ENCODE results near the gene CAPN2.

The CAPN2 gene

DNA sequence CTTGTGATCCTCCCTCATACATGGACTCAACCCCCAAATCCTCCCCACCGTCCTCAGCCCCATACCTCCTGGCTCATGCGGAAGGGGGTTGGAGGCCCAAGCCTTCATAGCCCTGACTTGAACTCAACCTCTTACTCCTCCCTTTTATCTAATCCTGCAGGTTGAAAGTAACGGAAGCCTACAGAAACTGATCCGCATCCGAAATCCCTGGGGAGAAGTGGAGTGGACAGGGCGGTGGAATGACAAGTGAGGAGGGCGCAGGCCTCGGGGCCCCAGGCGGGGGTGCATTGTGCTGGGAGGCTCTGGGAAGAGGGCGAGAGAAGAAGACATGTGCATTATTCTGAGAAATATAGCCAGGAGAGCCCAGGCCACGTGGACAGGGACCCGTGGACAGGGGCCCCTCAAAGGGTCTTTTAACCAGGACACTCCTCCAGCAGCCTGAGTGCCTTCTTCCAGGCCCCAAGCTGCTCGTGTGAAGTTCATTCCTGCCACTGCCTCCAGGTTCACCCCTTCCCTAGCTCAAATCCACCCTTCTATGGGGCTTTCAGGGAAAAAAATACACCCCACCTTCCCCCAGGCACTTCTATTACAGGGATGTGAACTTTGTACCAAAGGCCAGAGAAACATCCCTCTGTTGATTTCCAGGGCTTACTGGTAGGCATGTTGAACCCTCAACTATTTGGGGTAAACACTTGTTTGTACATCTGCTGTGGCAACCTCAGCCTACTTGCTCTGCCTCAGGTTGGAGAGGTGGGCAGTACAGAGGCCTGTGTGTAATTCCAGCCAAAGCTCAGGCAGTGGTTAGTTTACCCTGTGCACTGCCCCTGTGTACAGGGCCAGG is 38.6 kb downstream of the CAPN2 start:
- peaks cover 5% of the 10 kb centered on the region for H3K36me3 ChIP-seq (ENCODE audit: control insufficient read depth, insufficient read depth, low read length)

GRCh38 chr1:223751696-223752095 is 39.4 kb downstream of the CAPN2 start:
- no peak overlapping the region for H3K9ac ChIP-seq (ENCODE audit: low read length)
- H3K36me3 ChIP-seq (ENCODE audit: control insufficient read depth, insufficient read depth, low read length) = peaks cover 5% of the 10 kb centered on the region
- no peaks in the 10 kb centered on the region for H3K79me1 ChIP-seq (ENCODE audit: low read length)
- H3K18ac ChIP-seq (ENCODE audit: low read length) = no peak overlapping the region
- H4K5ac ChIP-seq (ENCODE audit: low read length) = no peak overlapping the region
- no peak for DNase-seq
- H3K4me1 ChIP-seq (ENCODE audit: control insufficient read depth, low read depth, low read length) = peaks cover 12% of the 10 kb centered on the region
- no CpG with 5 or more reads among the region's 4 CpGs for WGBS (ENCODE audit: extremely low coverage, insufficient coverage, low lambda C conversion rate)
- no peaks in the 10 kb centered on the region for H3K27me3 ChIP-seq (ENCODE audit: insufficient read depth, low read length, poor library complexity)
- H3K23ac ChIP-seq (ENCODE audit: low read length) = no peak overlapping the region
- no peak overlapping the region for H2AK5ac ChIP-seq (ENCODE audit: low read length)
- no peaks in the 10 kb centered on the region for H3K79me2 ChIP-seq (ENCODE audit: control insufficient read depth, insufficient read depth, low read length)
- H3K4ac ChIP-seq (ENCODE audit: low read depth, low read length) = no peak overlapping the region
- H2BK120ac ChIP-seq (ENCODE audit: low read depth, low read length) = no peak overlapping the region
- no peak overlapping the region for H2BK15ac ChIP-seq (replicated peaks; ENCODE audit: low read depth)
- H3K4me2 ChIP-seq (ENCODE audit: low read length) = no peak overlapping the region
- H3K27ac ChIP-seq (ENCODE audit: low read depth, low read length) = no peak overlapping the region
- H3K4me3 ChIP-seq (ENCODE audit: low read length) = no peak overlapping the region
- H2BK5ac ChIP-seq (ENCODE audit: low read length) = no peak overlapping the region
- no peak overlapping the region for H4K8ac ChIP-seq (ENCODE audit: low read depth, low read length)
- no peak overlapping the region for H3K56ac ChIP-seq (ENCODE audit: low read length)

More for the DNA sequence above, 38.6 kb downstream of the CAPN2 start:
- no peak overlapping the region for H3K4ac ChIP-seq (ENCODE audit: low read depth, low read length)
- H3K23ac ChIP-seq (ENCODE audit: low read length) = no peak overlapping the region
- H3K79me1 ChIP-seq (ENCODE audit: low read length) = no peaks in the 10 kb centered on the region
- H4K8ac ChIP-seq (ENCODE audit: low read depth, low read length) = no peak overlapping the region
- no peak overlapping the region for H2BK120ac ChIP-seq (ENCODE audit: low read depth, low read length)
- H2BK15ac ChIP-seq (replicated peaks; ENCODE audit: low read depth) = no peak overlapping the region
- DNase-seq = no peak
- H3K4me2 ChIP-seq (ENCODE audit: low read length) = no peak overlapping the region
- no peak overlapping the region for H3K18ac ChIP-seq (ENCODE audit: low read length)
- H3K4me1 ChIP-seq (ENCODE audit: control insufficient read depth, low read depth, low read length) = peaks cover 12% of the 10 kb centered on the region
- no peak overlapping the region for H3K27ac ChIP-seq (ENCODE audit: low read depth, low read length)
- H2AK5ac ChIP-seq (ENCODE audit: low read length) = no peak overlapping the region
- H3K4me3 ChIP-seq (ENCODE audit: low read length) = no peak overlapping the region
- no peak overlapping the region for H3K56ac ChIP-seq (ENCODE audit: low read length)
- H3K27me3 ChIP-seq (ENCODE audit: insufficient read depth, low read length, poor library complexity) = no peaks in the 10 kb centered on the region
- H3K79me2 ChIP-seq (ENCODE audit: control insufficient read depth, insufficient read depth, low read length) = no peaks in the 10 kb centered on the region
- WGBS (ENCODE audit: extremely low coverage, insufficient coverage, low lambda C conversion rate) = no CpG with 5 or more reads among the region's 13 CpGs
- no peak overlapping the region for H4K5ac ChIP-seq (ENCODE audit: low read length)
- H2BK5ac ChIP-seq (ENCODE audit: low read length) = no peak overlapping the region
- H3K9ac ChIP-seq (ENCODE audit: low read length) = no peak overlapping the region

- no peak overlapping the region for H4K5ac ChIP-seq (ENCODE audit: low read length)
- no peaks in the 10 kb centered on the region for H3K27me3 ChIP-seq (ENCODE audit: insufficient read depth, low read length, poor library complexity)
- H3K9ac ChIP-seq (ENCODE audit: low read length) = peak overlapping the region; percentile 26
- H2BK5ac ChIP-seq (ENCODE audit: low read length) = peak overlapping the region; percentile 69
- peak overlapping the region; percentile 13 for H3K18ac ChIP-seq (ENCODE audit: low read length)
- H2BK15ac ChIP-seq (replicated peaks; ENCODE audit: low read depth) = no peak overlapping the region
- peak overlapping the region; percentile 9 for H3K27ac ChIP-seq (ENCODE audit: low read depth, low read length)
- no CpG with 5 or more reads among the region's 15 CpGs for WGBS (ENCODE audit: extremely low coverage, insufficient coverage, low lambda C conversion rate)
- H2AK5ac ChIP-seq (ENCODE audit: low read length) = peak overlapping the region; percentile 76
- H3K79me2 ChIP-seq (ENCODE audit: control insufficient read depth, insufficient read depth, low read length) = no peaks in the 10 kb centered on the region
- H3K79me1 ChIP-seq (ENCODE audit: low read length) = no peaks in the 10 kb centered on the region
- peaks cover 2% of the 10 kb centered on the region for H3K36me3 ChIP-seq (ENCODE audit: control insufficient read depth, insufficient read depth, low read length)
- peak; percentile 96 for DNase-seq
- H3K4me3 ChIP-seq (ENCODE audit: low read length) = no peak overlapping the region
- H4K8ac ChIP-seq (ENCODE audit: low read depth, low read length) = no peak overlapping the region
- no peak overlapping the region for H3K4me2 ChIP-seq (ENCODE audit: low read length)
- H3K56ac ChIP-seq (ENCODE audit: low read length) = peak overlapping the region; percentile 83
- peaks cover 12% of the 10 kb centered on the region for H3K4me1 ChIP-seq (ENCODE audit: control insufficient read depth, low read depth, low read length)
- H2BK120ac ChIP-seq (ENCODE audit: low read depth, low read length) = no peak overlapping the region
- H3K23ac ChIP-seq (ENCODE audit: low read length) = no peak overlapping the region
- H3K4ac ChIP-seq (ENCODE audit: low read depth, low read length) = no peak overlapping the region
Measured at GRCh38 chr1:223752721-223753515, 40.6 kb downstream of the CAPN2 start.

- H2BK15ac ChIP-seq (replicated peaks; ENCODE audit: low read depth) = no peak overlapping the region
- H2BK120ac ChIP-seq (ENCODE audit: low read depth, low read length) = no peak overlapping the region
- no peaks in the 10 kb centered on the region for H3K27me3 ChIP-seq (ENCODE audit: insufficient read depth, low read length, poor library complexity)
- no peak overlapping the region for H3K27ac ChIP-seq (ENCODE audit: low read depth, low read length)
- H3K56ac ChIP-seq (ENCODE audit: low read length) = no peak overlapping the region
- H3K23ac ChIP-seq (ENCODE audit: low read length) = no peak overlapping the region
- H4K8ac ChIP-seq (ENCODE audit: low read depth, low read length) = no peak overlapping the region
- H3K4me2 ChIP-seq (ENCODE audit: low read length) = no peak overlapping the region
- H3K18ac ChIP-seq (ENCODE audit: low read length) = no peak overlapping the region
- H3K36me3 ChIP-seq (ENCODE audit: control insufficient read depth, insufficient read depth, low read length) = peaks cover 2% of the 10 kb centered on the region
- H3K4me3 ChIP-seq (ENCODE audit: low read length) = no peak overlapping the region
- no peak for DNase-seq
- peaks cover 10% of the 10 kb centered on the region for H3K4me1 ChIP-seq (ENCODE audit: control insufficient read depth, low read depth, low read length)
- H3K79me2 ChIP-seq (ENCODE audit: control insufficient read depth, insufficient read depth, low read length) = no peaks in the 10 kb centered on the region
- no CpG with 5 or more reads among the region's 17 CpGs for WGBS (ENCODE audit: extremely low coverage, insufficient coverage, low lambda C conversion rate)
- H2BK5ac ChIP-seq (ENCODE audit: low read length) = no peak overlapping the region
- H4K5ac ChIP-seq (ENCODE audit: low read length) = no peak overlapping the region
- H3K4ac ChIP-seq (ENCODE audit: low read depth, low read length) = no peak overlapping the region
- no peaks in the 10 kb centered on the region for H3K79me1 ChIP-seq (ENCODE audit: low read length)
- H2AK5ac ChIP-seq (ENCODE audit: low read length) = no peak overlapping the region
- no peak overlapping the region for H3K9ac ChIP-seq (ENCODE audit: low read length)
Measured at GRCh38 chr1:223754681-223755431, 42.5 kb downstream of the CAPN2 start.

DNA sequence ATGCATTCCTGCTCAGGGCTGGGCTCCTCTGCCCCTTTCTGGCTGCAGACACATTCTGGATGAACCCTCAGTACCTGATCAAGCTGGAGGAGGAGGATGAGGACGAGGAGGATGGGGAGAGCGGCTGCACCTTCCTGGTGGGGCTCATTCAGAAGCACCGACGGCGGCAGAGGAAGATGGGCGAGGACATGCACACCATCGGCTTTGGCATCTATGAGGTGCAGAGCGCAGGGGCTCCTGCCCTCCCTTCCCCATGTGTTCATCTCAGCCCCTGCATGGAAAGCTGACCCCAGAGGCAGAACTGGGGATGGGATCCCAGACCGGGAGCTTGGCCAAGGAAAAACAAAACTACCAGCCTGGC is 43.1 kb downstream of the CAPN2 start:
- Histone ChIP-seq H2BK5ac (ENCODE audit: low read length) (no peak overlapping the region), H3K4me1 (ENCODE audit: control insufficient read depth, low read depth, low read length) (peaks cover 10% of the 10 kb centered on the region), H3K79me2 (ENCODE audit: control insufficient read depth, insufficient read depth, low read length) (no peaks in the 10 kb centered on the region), H4K8ac (ENCODE audit: low read depth, low read length) (no peak overlapping the region), H3K79me1 (ENCODE audit: low read length) (no peaks in the 10 kb centered on the region), H4K5ac (ENCODE audit: low read length) (no peak overlapping the region), H2BK120ac (ENCODE audit: low read depth, low read length) (no peak overlapping the region), H3K36me3 (ENCODE audit: control insufficient read depth, insufficient read depth, low read length) (peaks cover 2% of the 10 kb centered on the region), H3K9ac (ENCODE audit: low read length) (no peak overlapping the region), H3K27ac (ENCODE audit: low read depth, low read length) (no peak overlapping the region), H3K18ac (ENCODE audit: low read length) (no peak overlapping the region), H3K4me2 (ENCODE audit: low read length) (no peak overlapping the region), H3K23ac (ENCODE audit: low read length) (no peak overlapping the region), H3K4me3 (ENCODE audit: low read length) (no peak overlapping the region), H3K27me3 (ENCODE audit: insufficient read depth, low read length, poor library complexity) (no peaks in the 10 kb centered on the region), H3K4ac (ENCODE audit: low read depth, low read length) (no peak overlapping the region), H2BK15ac (replicated peaks; ENCODE audit: low read depth) (no peak overlapping the region), H3K56ac (ENCODE audit: low read length) (no peak overlapping the region), H2AK5ac (ENCODE audit: low read length) (no peak overlapping the region)
- DNase-seq = no peak
- WGBS (ENCODE audit: extremely low coverage, insufficient coverage, low lambda C conversion rate) = no CpG with 5 or more reads among the region's 9 CpGs
